Measurements from ENCODE around the gene CDH7. TPM values are rescaled to one million over a fixed set of nuclear protein-coding genes. Genes with fewer than 3 reads are reported as not detected.

The CDH7 gene
- total RNA-seq, 4 donors from 2014 or later = not detected

DNA sequence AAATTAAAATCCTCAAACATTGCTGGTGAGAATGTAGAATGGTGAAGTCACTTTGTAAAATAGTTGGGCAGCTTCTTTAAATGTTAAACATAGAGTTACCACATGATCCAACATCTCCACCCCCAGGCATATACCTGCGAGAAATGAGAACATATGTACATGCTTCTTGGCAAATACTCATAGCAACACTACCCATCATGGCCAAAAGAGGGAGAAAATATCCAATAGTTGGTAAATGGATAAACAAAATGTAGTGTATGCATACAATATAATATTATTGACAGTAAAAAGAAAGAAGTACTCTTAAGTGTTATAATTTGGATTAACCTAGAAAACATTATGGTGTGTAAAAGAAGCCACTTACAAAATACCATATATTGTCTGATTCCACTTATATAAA is 185.9 kb downstream of the CDH7 start:
- TF ChIP-seq, protein P1, sequence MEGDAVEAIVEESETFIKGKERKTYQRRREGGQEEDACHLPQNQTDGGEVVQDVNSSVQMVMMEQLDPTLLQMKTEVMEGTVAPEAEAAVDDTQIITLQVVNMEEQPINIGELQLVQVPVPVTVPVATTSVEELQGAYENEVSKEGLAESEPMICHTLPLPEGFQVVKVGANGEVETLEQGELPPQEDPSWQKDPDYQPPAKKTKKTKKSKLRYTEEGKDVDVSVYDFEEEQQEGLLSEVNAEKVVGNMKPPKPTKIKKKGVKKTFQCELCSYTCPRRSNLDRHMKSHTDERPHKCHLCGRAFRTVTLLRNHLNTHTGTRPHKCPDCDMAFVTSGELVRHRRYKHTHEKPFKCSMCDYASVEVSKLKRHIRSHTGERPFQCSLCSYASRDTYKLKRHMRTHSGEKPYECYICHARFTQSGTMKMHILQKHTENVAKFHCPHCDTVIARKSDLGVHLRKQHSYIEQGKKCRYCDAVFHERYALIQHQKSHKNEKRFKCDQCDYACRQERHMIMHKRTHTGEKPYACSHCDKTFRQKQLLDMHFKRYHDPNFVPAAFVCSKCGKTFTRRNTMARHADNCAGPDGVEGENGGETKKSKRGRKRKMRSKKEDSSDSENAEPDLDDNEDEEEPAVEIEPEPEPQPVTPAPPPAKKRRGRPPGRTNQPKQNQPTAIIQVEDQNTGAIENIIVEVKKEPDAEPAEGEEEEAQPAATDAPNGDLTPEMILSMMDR (IDR thresholded peaks at IDR 0.05) = no peak
- TF ChIP-seq POLR2A (IDR thresholded peaks at IDR 0.05) = no peak
- no peak for DNase-seq
- Histone ChIP-seq H3K4me1 (no peaks in the 10 kb centered on the region), H3K27me3 (no peaks in the 10 kb centered on the region), H3K9me3 (no peaks in the 10 kb centered on the region), H3K36me3 (no peaks in the 10 kb centered on the region), H3K27ac (no peak overlapping the region), H3K4me3 (no peak overlapping the region)
- intact Hi-C loops (cut with DNase I) = no loop called here
- 42 to 60% methylated on average over 1 of the region's 1 CpG for WGBS, 2 donors

DNA sequence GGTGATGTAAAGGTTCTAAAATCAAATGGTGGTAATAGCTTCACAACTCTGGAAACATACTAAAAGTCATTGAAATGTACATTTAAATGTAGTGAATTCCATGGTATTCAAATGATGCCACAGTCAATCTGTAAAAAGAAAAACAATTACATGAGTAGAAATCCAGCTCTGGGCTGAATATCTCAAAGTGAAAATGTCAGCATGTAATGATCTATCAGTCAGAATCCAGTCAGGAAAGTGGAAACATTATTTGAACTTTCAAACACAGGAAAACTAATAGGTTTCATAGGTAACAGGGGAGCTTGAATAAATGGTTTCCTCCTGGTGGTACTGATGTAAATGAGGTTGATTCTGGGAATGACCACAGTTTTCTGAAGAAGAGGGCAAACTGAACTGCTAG is 186.4 kb downstream of the CDH7 start:
- TF ChIP-seq, protein P1 (IDR thresholded peaks at IDR 0.05) = no peak
- TF ChIP-seq POLR2A (IDR thresholded peaks at IDR 0.05) = no peak
- Histone ChIP-seq H3K36me3 (no peaks in the 10 kb centered on the region), H3K4me3 (no peak overlapping the region), H3K27ac (no peak overlapping the region), H3K4me1 (no peaks in the 10 kb centered on the region), H3K9me3 (no peaks in the 10 kb centered on the region), H3K27me3 (no peaks in the 10 kb centered on the region)
- no peak for DNase-seq
- intact Hi-C loops (cut with DNase I) = no loop called here

DNA sequence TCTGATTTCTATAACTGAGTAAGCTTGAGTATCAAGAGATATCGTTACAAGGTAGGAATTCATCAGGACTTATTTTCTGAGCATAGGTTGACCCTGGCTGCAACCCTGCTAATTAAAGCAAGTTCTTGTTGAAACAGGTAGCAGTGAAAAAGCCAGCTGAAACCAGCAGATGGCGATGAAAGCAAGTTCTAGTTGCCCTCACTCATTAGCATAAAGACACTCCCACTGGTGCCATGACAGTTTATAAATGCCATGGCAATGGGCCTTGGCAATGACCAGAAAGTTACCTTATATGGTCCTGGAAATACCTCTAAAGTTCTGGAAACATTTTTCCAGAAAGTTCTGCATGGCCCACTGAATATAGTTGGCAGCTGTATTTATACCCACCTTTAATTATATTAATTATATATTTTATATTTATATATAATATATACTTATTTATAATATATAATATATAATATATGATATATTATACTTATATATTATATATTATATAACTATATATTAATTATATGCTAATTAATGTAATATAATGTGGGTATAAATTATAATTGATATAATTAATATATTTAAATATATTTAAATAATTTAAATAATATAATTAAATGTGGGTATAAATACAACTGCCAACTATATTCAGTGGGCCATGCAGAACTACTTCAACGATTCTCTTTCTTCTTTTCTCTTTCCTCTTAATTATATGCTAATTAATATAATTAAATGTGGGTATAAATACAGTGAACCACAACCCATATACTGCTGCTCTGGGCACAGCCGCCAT is 188.0 kb downstream of the CDH7 start:
- H3K27ac ChIP-seq = no peak overlapping the region
- H3K4me3 ChIP-seq = no peak overlapping the region
- no peaks in the 10 kb centered on the region for H3K4me1 ChIP-seq
- no peaks in the 10 kb centered on the region for H3K9me3 ChIP-seq
- no peak for TF ChIP-seq POLR2A (IDR thresholded peaks at IDR 0.05)
- TF ChIP-seq, protein P1 (IDR thresholded peaks at IDR 0.05) = peak in 1 of 6 experiments; percentile 5
- no peaks in the 10 kb centered on the region for H3K27me3 ChIP-seq
- DNase-seq = no peak
- no peaks in the 10 kb centered on the region for H3K36me3 ChIP-seq
- intact Hi-C loops (cut with DNase I) = no loop called here
- WGBS, 2 donors = 74 to 79% methylated on average over 4 of the region's 4 CpGs

All from esophagus squamous epithelium (tissue), 5 donors.